ENCODE data around the gene PLPP4. TPM values are rescaled to one million over a fixed set of nuclear protein-coding genes. Genes with fewer than 3 reads are reported as not detected.
A peak's percentile ranks its signal among the peaks of the same experiment; 100 is the strongest.

PLPP4 gene
- total and polyA plus RNA-seq, 2 experiments from 2014 or later = 30.0 to 34.4 TPM

- TF ChIP-seq EZH2phosphoT487 (IDR thresholded peaks at IDR 0.05; ENCODE audit: insufficient read depth, low read depth) (no peak), EZH2 (IDR thresholded peaks at IDR 0.05; ENCODE audit: insufficient read depth, poor library complexity, severe bottlenecking) (no peak)
- Histone ChIP-seq H3K9me2 (ENCODE audit: insufficient read depth) (no peaks in the 10 kb centered on the region), H4K20me1 (ENCODE audit: insufficient read depth) (no peaks in the 10 kb centered on the region), H3K4me1 (ENCODE audit: insufficient read depth) (peaks cover 46% of the 10 kb centered on the region), H3K9me3 (ENCODE audit: low read depth) (no peaks in the 10 kb centered on the region), H3K9ac (no peak overlapping the region), H3K79me2 (ENCODE audit: insufficient read depth) (0 out of 2 replicates have a peak, but pooled peaks cover 7% of the 10 kb centered on the region), H3K36me3 (ENCODE audit: low read depth) (no peaks in the 10 kb centered on the region), H3K4me3 (0 out of 2 replicates have a peak overlapping the region, but pooled peaks have one; percentile 27), H2AFZ (no peak overlapping the region), H3K27me3 (replicated peaks; ENCODE audit: insufficient read depth) (no peaks in the 10 kb centered on the region), H3F3A (ENCODE audit: insufficient read depth) (peaks cover 36% of the 10 kb centered on the region), H3K27ac (peak overlapping the region; percentile 31; the same call in 1 of the 2 replicates), H3K4me2 (ENCODE audit: unreplicated experiment) (peak overlapping the region; percentile 79)
- WGBS, 2 experiments (ENCODE audit: low coverage in 1 of 2, low lambda C conversion rate in 2 of 2, missing lambda C conversion rate in 2 of 2) = 44 to 53% methylated on average over 3 of the region's 3 CpGs
- peak; percentile 76 for DNase-seq
- in situ Hi-C loops (cut with MboI) = no loop called here
Measured at GRCh38 chr10:120511165-120511564, 54.1 kb downstream of the PLPP4 start.

GRCh38 chr10:120513307-120513796 lies 56.3 kb downstream of the PLPP4 start:
- Histone ChIP-seq H3K9me2 (ENCODE audit: insufficient read depth) (no peaks in the 10 kb centered on the region), H3K4me3 (no peak overlapping the region), H3K27ac (no peak overlapping the region), H2AFZ (no peak overlapping the region), H3K27me3 (replicated peaks; ENCODE audit: insufficient read depth) (no peaks in the 10 kb centered on the region), H3K9me3 (ENCODE audit: low read depth) (no peaks in the 10 kb centered on the region), H4K20me1 (ENCODE audit: insufficient read depth) (no peaks in the 10 kb centered on the region), H3K4me1 (ENCODE audit: insufficient read depth) (peaks cover 24% of the 10 kb centered on the region), H3K4me2 (ENCODE audit: unreplicated experiment) (no peak overlapping the region), H3K79me2 (ENCODE audit: insufficient read depth) (0 out of 2 replicates have a peak, but pooled peaks cover 7% of the 10 kb centered on the region), H3K9ac (no peak overlapping the region), H3F3A (ENCODE audit: insufficient read depth) (peaks cover 21% of the 10 kb centered on the region), H3K36me3 (ENCODE audit: low read depth) (no peaks in the 10 kb centered on the region)
- DNase-seq = no peak
- TF ChIP-seq EZH2 (IDR thresholded peaks at IDR 0.05; ENCODE audit: insufficient read depth, poor library complexity, severe bottlenecking) = no peak
- TF ChIP-seq EZH2phosphoT487 (IDR thresholded peaks at IDR 0.05; ENCODE audit: insufficient read depth, low read depth) = no peak
- in situ Hi-C loops (cut with MboI) = no loop called here
- 60 to 67% methylated on average over 3 of the region's 3 CpGs for WGBS, 2 experiments (ENCODE audit: low coverage in 1 of 2, low lambda C conversion rate in 2 of 2, missing lambda C conversion rate in 2 of 2)

GRCh38 chr10:120514035-120514620 lies 57.1 kb downstream of the PLPP4 start:
- peak; percentile 54 for DNase-seq

GRCh38 chr10:120514959-120515358 lies 57.9 kb downstream of the PLPP4 start:
- H3K9ac ChIP-seq = no peak overlapping the region
- TF ChIP-seq EZH2 (IDR thresholded peaks at IDR 0.05; ENCODE audit: insufficient read depth, poor library complexity, severe bottlenecking) = no peak
- TF ChIP-seq EZH2phosphoT487 (IDR thresholded peaks at IDR 0.05; ENCODE audit: insufficient read depth, low read depth) = no peak
- H3K4me2 ChIP-seq (ENCODE audit: unreplicated experiment) = no peak overlapping the region
- no peak overlapping the region for H2AFZ ChIP-seq
- 86 to 93% methylated on average over 2 of the region's 2 CpGs for WGBS, 2 experiments (ENCODE audit: low coverage in 1 of 2, low lambda C conversion rate in 2 of 2, missing lambda C conversion rate in 2 of 2)
- no peak overlapping the region for H3K27ac ChIP-seq
- peaks cover 9% of the 10 kb centered on the region for H3F3A ChIP-seq (ENCODE audit: insufficient read depth)
- H3K9me3 ChIP-seq (ENCODE audit: low read depth) = no peaks in the 10 kb centered on the region
- in situ Hi-C loops (cut with MboI) = no loop called here
- no peak overlapping the region for H3K4me3 ChIP-seq
- no peaks in the 10 kb centered on the region for H3K27me3 ChIP-seq (replicated peaks; ENCODE audit: insufficient read depth)
- H4K20me1 ChIP-seq (ENCODE audit: insufficient read depth) = no peaks in the 10 kb centered on the region
- DNase-seq = no peak
- H3K36me3 ChIP-seq (ENCODE audit: low read depth) = no peaks in the 10 kb centered on the region
- peaks cover 7% of the 10 kb centered on the region; the same call in 1 of the 2 replicates for H3K79me2 ChIP-seq (ENCODE audit: insufficient read depth)
- peaks cover 14% of the 10 kb centered on the region for H3K4me1 ChIP-seq (ENCODE audit: insufficient read depth)
- H3K9me2 ChIP-seq (ENCODE audit: insufficient read depth) = no peaks in the 10 kb centered on the region

More at GRCh38 chr10:120514035-120514620, 57.1 kb downstream of the PLPP4 start:
- TF ChIP-seq EZH2 (IDR thresholded peaks at IDR 0.05; ENCODE audit: insufficient read depth, poor library complexity, severe bottlenecking) (no peak), EZH2phosphoT487 (IDR thresholded peaks at IDR 0.05; ENCODE audit: insufficient read depth, low read depth) (no peak)
- H3K27me3 ChIP-seq (replicated peaks; ENCODE audit: insufficient read depth) = no peaks in the 10 kb centered on the region
- no peaks in the 10 kb centered on the region for H4K20me1 ChIP-seq (ENCODE audit: insufficient read depth)
- H3K36me3 ChIP-seq (ENCODE audit: low read depth) = no peaks in the 10 kb centered on the region
- no peaks in the 10 kb centered on the region for H3K9me2 ChIP-seq (ENCODE audit: insufficient read depth)
- no peak overlapping the region for H2AFZ ChIP-seq
- H3K4me2 ChIP-seq (ENCODE audit: unreplicated experiment) = no peak overlapping the region
- no peaks in the 10 kb centered on the region for H3K9me3 ChIP-seq (ENCODE audit: low read depth)
- no peak overlapping the region for H3K4me3 ChIP-seq
- in situ Hi-C loops (cut with MboI) = no loop called here
- 56 to 68% methylated on average over 11 of the region's 11 CpGs for WGBS, 2 experiments (ENCODE audit: low coverage in 1 of 2, low lambda C conversion rate in 2 of 2, missing lambda C conversion rate in 2 of 2)
- no peak overlapping the region for H3K9ac ChIP-seq
- H3K79me2 ChIP-seq (ENCODE audit: insufficient read depth) = peaks cover 7% of the 10 kb centered on the region; the same call in 1 of the 2 replicates
- H3F3A ChIP-seq (ENCODE audit: insufficient read depth) = peaks cover 17% of the 10 kb centered on the region
- no peak overlapping the region for H3K27ac ChIP-seq
- peaks cover 16% of the 10 kb centered on the region for H3K4me1 ChIP-seq (ENCODE audit: insufficient read depth)

All from GM23248 (cell line).